Gastroesophageal sphincter (tissue), 3 donors: Measurements from ENCODE around the gene NOL9.

Source experiments
- CTCF ChIP-seq, 4 experiments: fragments of 200-600 bp in 2 of 4; fragments of 450-650 bp in 2 of 4; sonication (generic) in 1 of 4; IDR thresholded peaks; one replicate each; pipeline ENCODE4 v1.5.1; 2017 to 2019; ENCODE audit warnings: antibody characterized with exemption in 4 of 4, mild to moderate bottlenecking in 2 of 4, moderate library complexity in 2 of 4
- EP300 ChIP-seq: sonication (generic); formaldehyde crosslinking; IDR thresholded peaks from one replicate; pipeline ENCODE4 v1.6.1; 2017; ENCODE audit warnings: antibody characterized with exemption, mild to moderate bottlenecking
- POLR2A ChIP-seq, 2 donors: fragments of 450-650 bp; IDR thresholded peaks; one replicate each; pipeline ENCODE4 v1.6.1; 2017; ENCODE audit warnings: antibody characterized with exemption in 2 of 2, mild to moderate bottlenecking in 2 of 2, moderate library complexity in 1 of 2
- POLR2AphosphoS5 ChIP-seq: sonication (generic); formaldehyde crosslinking; IDR thresholded peaks from one replicate; pipeline ENCODE4 v1.6.1; 2017; ENCODE audit warnings: antibody characterized with exemption

GRCh38 chr1:6515771-6516170, 38.5 kb downstream of the NOL9 start:
- TF ChIP-seq CTCF (IDR thresholded peaks at IDR 0.05) (no peak), EP300 (no peak), POLR2A (IDR thresholded peaks at IDR 0.05) (no peak), POLR2AphosphoS5 (no peak)
